ENCODE data around the gene PTP4A2. TPM values are rescaled to one million over a fixed set of nuclear protein-coding genes. Genes with fewer than 3 reads are reported as not detected.
"Not testable (repeated sequence)": the region's sequence is repeated elsewhere in the genome, so short reads cannot be mapped to it uniquely, and the experiment has no call there.

PTP4A2 gene
- total and polyA plus RNA-seq, 5 experiments from 2014 or later, result 230 to 748 (median 287) TPM

DNA sequence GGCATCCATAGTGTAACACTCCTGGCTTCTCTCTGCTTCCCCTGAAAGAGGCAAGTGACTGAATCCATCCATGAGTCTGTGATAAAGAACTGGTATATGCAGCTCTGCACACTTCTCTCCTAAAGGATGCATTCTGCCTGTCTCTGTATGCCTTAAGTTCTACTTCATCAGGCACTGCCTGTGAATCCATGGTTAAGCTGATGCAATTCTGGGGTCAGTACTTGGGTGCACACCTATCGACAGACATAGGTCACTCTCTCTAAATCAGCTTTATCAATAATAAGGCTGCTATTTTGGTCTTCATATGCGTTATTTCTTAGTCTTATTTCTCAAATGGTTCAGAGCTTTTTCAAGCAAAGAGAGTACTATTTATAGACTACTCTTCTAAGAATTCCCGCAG, 32.7 kb upstream of the PTP4A2 start:
- H3K4me3 Mint-ChIP-seq, result no peak overlapping the region
- no peaks in the 10 kb centered on the region for H3K36me3 Mint-ChIP-seq
- peaks cover 0 to 4% (median 0%) of the 10 kb centered on the region in 4 donors for H3K4me1 Mint-ChIP-seq
- no peaks in the 10 kb centered on the region for H3K27me3 Mint-ChIP-seq
- ATAC-seq (no peak), DNase-seq (no peak)
- H3K9me3 Mint-ChIP-seq, result no peaks in the 10 kb centered on the region
- POLR2A ChIA-PET, result interaction anchor here (0.6 kb wide), 1 partner anchor 29 kb away, joined by 3 read pairs; no protein-coding TSS in a partner anchor
- H3K27ac Mint-ChIP-seq, result no peak overlapping the region

DNA sequence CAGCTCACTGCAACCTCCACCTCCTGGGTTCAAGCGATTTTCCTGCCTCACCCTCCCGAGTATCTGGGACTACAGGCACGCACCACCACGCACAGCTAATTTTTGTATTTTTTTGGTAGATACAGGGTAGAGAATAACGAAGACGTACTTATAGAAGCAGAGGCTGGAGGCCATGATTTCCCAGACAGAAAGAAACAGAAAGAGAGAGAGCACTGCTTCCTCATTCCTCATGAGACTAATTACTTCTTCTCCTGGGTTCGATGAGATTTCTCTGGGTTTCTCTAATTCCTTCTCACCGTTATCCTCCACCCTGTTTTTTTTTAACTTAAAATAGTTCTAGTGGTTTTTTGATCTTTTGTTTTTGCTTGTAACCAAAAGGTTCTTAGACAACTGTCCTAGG, 23.4 kb upstream of the PTP4A2 start:
- H3K4me3 Mint-ChIP-seq, result peak overlapping the region in 4 of 10 donors; percentile 20 to 72 (median 44)
- DNase-seq (no peak), ATAC-seq (no peak)
- peak overlapping the region in 8 of 10 donors; percentile 34 to 87 (median 78) for H3K27ac Mint-ChIP-seq
- peaks cover 24 to 69% (median 51%) of the 10 kb centered on the region in 4 donors for H3K4me1 Mint-ChIP-seq
- H3K36me3 Mint-ChIP-seq, result no peaks in the 10 kb centered on the region
- POLR2A ChIA-PET, result interaction anchor here (0.6 to 1.9 kb wide), 5 partner anchors 8 to 125 kb away, joined by 3 to 8 read pairs (median 3); partner anchors contain the start of gene PTP4A2
- no peaks in the 10 kb centered on the region for H3K27me3 Mint-ChIP-seq
- H3K9me3 Mint-ChIP-seq, result no peaks in the 10 kb centered on the region

DNA sequence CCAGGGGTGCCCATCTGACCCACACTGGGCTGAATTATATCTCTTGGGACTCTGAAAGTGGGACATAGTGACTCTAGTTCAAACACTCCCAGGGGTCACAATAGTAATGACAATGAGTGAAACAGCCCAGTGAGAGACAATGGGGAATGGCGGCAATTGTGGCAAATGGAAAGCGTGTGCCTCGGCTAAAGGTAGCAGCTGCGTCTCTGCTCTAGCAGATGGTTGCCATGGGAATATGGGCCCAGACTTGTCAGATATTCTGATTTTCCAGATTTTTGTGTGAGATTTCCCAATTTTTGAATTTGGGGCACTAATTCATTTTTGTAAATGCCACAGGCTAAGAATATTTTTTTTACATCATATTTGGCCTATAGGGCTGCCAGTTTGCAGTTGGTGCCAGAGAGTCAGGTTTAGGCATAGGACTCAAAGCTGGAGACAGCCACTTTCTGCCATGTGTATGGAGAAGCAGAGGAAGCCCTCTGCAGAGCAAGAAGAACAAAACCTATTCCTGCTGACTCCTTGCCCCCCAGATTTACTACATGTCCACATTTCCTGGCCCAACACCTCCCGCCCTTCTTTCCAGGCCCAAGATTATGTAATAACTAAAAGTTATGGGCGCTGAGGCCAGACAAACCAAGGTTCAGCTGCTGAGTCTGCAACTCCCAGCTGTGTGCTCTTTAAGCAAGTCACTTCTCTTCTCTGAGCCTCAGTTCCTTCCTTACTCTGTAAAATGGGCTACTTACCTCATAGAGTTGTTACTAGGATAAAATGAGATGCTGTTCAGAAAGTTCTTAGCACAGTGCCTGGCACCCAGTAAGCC, 21.6 kb upstream of the PTP4A2 start:
- H3K9me3 Mint-ChIP-seq, result no peaks in the 10 kb centered on the region
- H3K27ac Mint-ChIP-seq, result peak overlapping the region in 9 of 10 donors; percentile 18 to 90 (median 67)
- H3K4me1 Mint-ChIP-seq, result peaks cover 33 to 83% (median 67%) of the 10 kb centered on the region in 4 donors
- no peaks in the 10 kb centered on the region for H3K36me3 Mint-ChIP-seq
- ATAC-seq, result no peak
- H3K27me3 Mint-ChIP-seq, result no peaks in the 10 kb centered on the region
- peak overlapping the region in 1 of 10 donors; percentile 47 for H3K4me3 Mint-ChIP-seq
- DNase-seq, result no peak
- POLR2A ChIA-PET, result interaction anchor here (0.9 to 1.1 kb wide), 2 partner anchors 15 to 22 kb away, joined by 3 to 4 read pairs; partner anchors contain the start of gene PTP4A2

DNA sequence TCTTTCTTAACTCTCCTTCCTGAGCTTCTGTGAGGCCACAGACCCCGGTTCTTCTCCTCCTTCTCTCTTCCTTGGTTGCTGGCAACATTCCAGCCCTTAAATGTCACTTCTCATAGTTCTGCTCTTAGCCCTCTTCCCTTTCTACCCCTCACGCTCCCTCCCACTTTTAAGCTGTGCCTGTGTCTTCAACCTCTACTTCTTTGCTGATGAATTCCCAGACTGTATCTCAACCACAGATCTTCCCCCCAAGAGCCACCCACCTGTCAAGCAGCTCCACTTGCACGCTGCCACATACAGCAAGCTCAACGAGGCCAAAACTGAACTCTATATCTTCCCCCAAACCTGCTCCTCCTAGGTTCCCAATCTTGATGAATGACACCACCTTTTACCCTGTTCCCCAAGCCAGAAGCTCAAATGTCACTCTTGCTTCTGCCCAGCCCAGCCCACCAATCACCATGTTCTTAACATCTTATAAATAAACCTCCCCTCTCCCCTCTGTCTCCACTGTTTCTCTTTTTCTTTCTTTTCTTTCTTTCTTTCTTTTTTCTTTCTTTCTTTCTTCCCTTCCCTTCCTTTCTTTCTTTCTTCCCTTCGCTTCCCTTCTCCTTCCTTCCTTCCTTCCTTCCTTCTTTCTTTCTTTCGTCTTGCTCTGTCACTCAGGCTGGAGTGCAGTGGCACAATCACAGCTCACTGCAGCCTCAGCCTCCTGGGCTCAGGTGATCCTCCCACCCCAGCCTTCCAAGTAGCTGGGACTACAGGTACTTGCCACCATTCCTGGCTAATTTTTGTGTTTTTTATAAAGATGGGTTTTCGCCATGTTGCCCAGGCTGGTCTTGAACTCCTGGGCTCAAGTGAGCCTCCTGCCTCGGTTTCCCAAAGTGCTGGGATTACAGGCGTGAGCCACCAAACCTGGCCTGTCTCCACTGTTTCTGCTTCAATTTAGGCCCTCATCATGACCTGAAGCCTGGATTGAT, 19.8 kb upstream of the PTP4A2 start:
- Mint-ChIP-seq H3K4me1 (peaks cover 27 to 79% (median 62%) of the 10 kb centered on the region in 4 donors), H3K4me3 (peak overlapping the region in 9 of 10 donors; percentile 13 to 77 (median 61)), H3K36me3 (no peaks in the 10 kb centered on the region), H3K9me3 (no peaks in the 10 kb centered on the region), H3K27ac (peak overlapping the region; percentile 56 to 94 (median 88)), H3K27me3 (no peaks in the 10 kb centered on the region)
- ATAC-seq (peak; percentile 54 to 60), DNase-seq (peak in 4 of 10 donors; percentile 3 to 36 (median 20))
- POLR2A ChIA-PET, result interaction anchor here (0.6 to 7.2 kb wide), 9 partner anchors 17 to 169 kb away, joined by 3 to 143 read pairs (median 3); partner anchors contain the start of genes PTP4A2 and TMEM39B

DNA sequence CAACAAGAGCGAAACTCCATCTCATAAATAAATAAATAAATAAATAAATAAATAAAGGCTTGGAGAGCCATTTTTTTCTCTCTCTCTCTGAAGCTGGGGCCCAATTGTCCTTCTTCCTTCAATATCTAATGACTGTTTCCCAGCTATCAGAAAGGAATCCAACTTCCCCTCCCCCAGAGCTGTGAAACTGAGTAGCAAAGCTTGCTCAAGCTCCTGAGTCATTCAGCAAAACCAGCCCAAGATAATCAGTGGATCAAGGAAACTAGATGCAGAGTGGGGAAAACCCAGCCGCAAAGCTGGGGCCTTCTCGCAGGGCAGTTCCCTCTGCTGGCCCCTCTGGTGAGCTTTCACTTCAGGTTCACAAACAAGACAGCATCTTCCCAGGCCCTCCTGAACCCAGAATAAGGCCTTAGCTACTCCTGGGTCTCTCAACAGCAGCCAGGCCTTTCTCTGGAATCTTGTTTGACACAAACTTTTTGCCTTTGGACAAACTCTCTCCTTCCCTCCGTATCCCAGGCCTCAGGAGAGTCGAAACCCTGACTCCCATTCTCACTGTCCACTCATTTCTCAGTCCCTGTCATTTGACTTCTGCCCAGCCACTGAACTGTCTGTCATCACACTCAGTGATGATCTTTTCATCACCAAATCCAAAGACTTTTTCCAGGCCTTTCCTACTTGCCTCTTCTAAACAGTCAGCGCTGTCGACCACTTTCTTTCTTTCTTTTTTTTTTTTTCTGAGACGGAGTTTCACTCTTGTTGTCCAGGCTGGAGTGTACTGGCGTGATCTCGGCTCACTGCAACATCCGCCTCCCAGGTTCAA, 18.0 kb upstream of the PTP4A2 start:
- H3K9me3 Mint-ChIP-seq, result no peaks in the 10 kb centered on the region
- peak in 9 of 10 donors; percentile 38 to 77 (median 53) for DNase-seq
- no peaks in the 10 kb centered on the region for H3K36me3 Mint-ChIP-seq
- peak overlapping the region in 9 of 10 donors; percentile 5 to 77 (median 48) for H3K4me3 Mint-ChIP-seq
- POLR2A ChIA-PET, result interaction anchor here (0.6 to 7.2 kb wide), 8 partner anchors 10 to 116 kb away, joined by 3 to 143 read pairs (median 4); partner anchors contain the start of gene PTP4A2
- no peaks in the 10 kb centered on the region for H3K27me3 Mint-ChIP-seq
- ATAC-seq, result peak; percentile 91 to 92
- H3K4me1 Mint-ChIP-seq, result peaks cover 31 to 79% (median 57%) of the 10 kb centered on the region in 4 donors
- H3K27ac Mint-ChIP-seq, result peak overlapping the region; percentile 62 to 93 (median 88)

DNA sequence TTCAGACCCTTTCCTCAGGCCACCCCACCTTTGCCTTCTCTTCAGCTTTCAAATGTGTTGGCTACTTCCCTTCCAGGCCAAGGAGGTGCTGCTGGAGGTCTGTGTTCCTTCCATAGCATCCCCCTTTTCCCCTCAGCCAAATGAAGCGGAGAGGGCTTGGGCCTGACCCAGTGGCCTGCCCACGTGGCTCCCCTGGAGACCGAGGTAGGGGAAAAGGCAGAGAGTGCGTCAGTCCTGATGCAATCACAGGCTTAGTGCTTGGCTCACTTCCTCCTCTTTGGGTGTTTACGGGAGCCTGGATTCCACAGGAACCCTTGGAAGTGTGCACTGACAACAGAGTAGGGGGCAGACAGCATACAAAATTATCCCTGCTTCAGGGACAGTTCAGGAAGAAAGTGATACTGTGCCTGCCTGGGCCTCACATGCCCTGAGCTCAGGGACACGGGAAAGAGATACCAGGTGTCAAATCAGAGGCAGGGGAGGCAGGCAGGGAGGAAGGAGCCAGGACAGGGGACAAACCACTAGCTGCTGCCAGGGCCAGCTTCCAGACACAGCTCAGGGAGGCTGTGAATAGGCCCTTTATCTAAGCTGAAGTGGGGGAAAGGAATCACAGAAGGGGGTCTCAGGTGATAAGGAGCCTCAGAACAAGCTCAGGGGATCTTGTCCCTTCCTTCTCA, 16.6 kb upstream of the PTP4A2 start:
- Mint-ChIP-seq H3K36me3 (no peaks in the 10 kb centered on the region), H3K27me3 (no peaks in the 10 kb centered on the region), H3K9me3 (no peaks in the 10 kb centered on the region), H3K27ac (peak overlapping the region; percentile 8 to 90 (median 54)), H3K4me1 (peaks cover 28 to 71% (median 53%) of the 10 kb centered on the region in 4 donors), H3K4me3 (peak overlapping the region in 2 of 10 donors; percentile 15 to 38)
- no peak for ATAC-seq
- no peak for DNase-seq
- POLR2A ChIA-PET, result interaction anchor here (0.8 to 7.2 kb wide), 5 partner anchors 8 to 117 kb away, joined by 3 to 143 read pairs (median 3); partner anchors contain the start of gene PTP4A2

DNA sequence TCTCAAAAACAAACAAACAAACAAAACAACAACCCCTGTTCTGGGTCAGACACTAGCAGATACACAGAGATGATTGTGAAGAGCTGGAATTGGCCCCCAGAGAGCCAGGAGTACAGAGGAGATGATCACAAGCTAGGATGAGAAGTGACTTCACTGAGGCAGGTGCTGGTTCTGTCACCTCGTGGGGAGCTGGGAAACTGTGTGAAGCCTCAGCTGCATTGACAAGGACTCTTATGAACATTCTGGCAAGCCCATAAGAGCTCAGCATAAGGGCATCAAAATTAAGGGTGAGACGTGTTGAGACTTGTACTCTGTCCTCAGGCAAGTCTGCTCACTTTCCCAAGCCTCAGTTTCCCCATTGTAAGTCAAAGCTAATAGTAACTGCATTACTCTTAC, 14.7 kb upstream of the PTP4A2 start:
- DNase-seq (no peak), ATAC-seq (no peak)
- Mint-ChIP-seq H3K4me3 (no peak overlapping the region), H3K9me3 (no peaks in the 10 kb centered on the region), H3K36me3 (no peaks in the 10 kb centered on the region), H3K27me3 (no peaks in the 10 kb centered on the region), H3K4me1 (peaks cover 18 to 56% (median 36%) of the 10 kb centered on the region in 4 donors), H3K27ac (peak overlapping the region in 3 of 10 donors; percentile 2 to 42 (median 8))
- POLR2A ChIA-PET, result interaction anchor here (0.9 to 7.2 kb wide), 2 partner anchors 9 to 11 kb away, joined by 3 to 143 read pairs; partner anchors contain the start of gene PTP4A2

DNA sequence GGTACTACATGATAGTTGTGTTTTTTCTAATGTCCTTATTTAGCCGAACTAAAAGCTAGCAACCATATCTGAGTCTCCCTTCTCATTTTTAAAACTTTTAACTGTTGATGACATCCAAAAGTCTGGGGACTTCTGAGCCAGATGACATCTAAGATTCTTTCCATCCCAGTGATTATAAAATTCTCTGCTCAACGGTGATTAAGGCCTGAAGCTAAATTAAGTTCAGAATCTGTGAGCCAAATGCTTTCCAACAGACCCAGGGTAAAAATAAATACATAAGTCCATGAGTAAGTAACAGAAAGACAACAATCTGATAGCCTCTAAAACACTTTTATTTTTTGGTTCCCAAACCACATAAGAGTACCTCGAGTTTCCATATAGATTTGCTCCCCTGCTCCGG, 13.1 kb upstream of the PTP4A2 start:
- H3K4me3 Mint-ChIP-seq, result no peak overlapping the region
- peak overlapping the region in 2 of 10 donors; percentile 13 to 74 for H3K27ac Mint-ChIP-seq
- H3K4me1 Mint-ChIP-seq, result peaks cover 16 to 47% (median 30%) of the 10 kb centered on the region in 4 donors
- DNase-seq (no peak), ATAC-seq (no peak)
- H3K27me3 Mint-ChIP-seq, result no peaks in the 10 kb centered on the region
- POLR2A ChIA-PET, result no interaction called here
- H3K36me3 Mint-ChIP-seq, result no peaks in the 10 kb centered on the region
- no peaks in the 10 kb centered on the region for H3K9me3 Mint-ChIP-seq

DNA sequence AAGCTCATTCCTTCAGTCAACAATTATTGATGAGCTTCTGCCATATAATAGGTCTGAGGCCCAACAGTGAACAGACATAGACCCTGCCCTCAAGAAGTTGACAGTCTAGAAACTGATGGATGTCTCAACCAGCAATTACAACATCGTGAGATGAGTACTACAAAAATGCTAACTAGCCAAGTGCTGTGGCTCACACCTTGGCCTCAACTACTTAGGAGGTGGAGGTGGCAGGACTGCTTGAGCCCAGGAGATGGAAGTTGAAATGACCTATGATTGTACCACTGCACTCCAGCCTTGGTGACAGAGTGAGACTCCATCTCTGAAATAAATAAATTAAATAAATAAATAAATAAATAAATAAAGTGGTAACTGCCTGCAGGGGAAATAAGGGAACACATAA, 11.7 kb upstream of the PTP4A2 start:
- no peak for ATAC-seq
- Mint-ChIP-seq H3K27me3 (no peaks in the 10 kb centered on the region), H3K9me3 (no peaks in the 10 kb centered on the region), H3K4me3 (no peak overlapping the region), H3K4me1 (peaks cover 10 to 50% (median 23%) of the 10 kb centered on the region in 4 donors), H3K36me3 (no peaks in the 10 kb centered on the region), H3K27ac (no peak overlapping the region)
- POLR2A ChIA-PET, result interaction anchor here (0.5 to 0.8 kb wide), 2 partner anchors 7 to 16 kb away, joined by 3 read pairs; no protein-coding TSS in a partner anchor
- DNase-seq, result no peak

DNA sequence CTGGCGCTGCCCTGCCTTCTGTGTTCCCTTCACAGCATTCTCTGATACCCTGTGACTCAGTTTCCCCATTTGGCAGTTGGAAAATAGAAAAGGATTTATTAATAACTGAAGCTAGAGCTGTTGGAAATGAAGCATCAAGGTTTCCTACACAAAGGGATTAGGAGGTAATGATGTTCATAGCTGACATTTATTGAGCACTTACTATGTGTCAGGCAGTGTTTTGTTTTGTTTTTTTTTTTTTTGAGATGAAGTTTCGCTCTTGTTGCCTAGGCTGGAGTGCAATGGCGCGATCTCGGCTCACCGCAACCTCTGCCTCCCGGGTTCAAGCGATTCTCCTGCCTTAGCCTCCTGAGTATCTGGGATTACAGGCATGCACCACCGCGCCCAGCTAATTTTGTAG, 7.5 kb upstream of the PTP4A2 start:
- POLR2A ChIA-PET, result interaction anchor here (0.5 to 8.5 kb wide), 5 partner anchors 9 to 118 kb away, joined by 3 to 143 read pairs (median 5); no protein-coding TSS in a partner anchor
- H3K9me3 Mint-ChIP-seq, DNase-seq, H3K27me3 Mint-ChIP-seq, ATAC-seq, H3K36me3 Mint-ChIP-seq: not testable (repeated sequence)
- Mint-ChIP-seq H3K4me1 (peaks cover 15 to 63% (median 43%) of the 10 kb centered on the region in 4 donors), H3K27ac (peak overlapping the region in 7 of 10 donors; percentile 61 to 97 (median 74)), H3K4me3 (peak overlapping the region in 8 of 10 donors; percentile 33 to 75 (median 58))

Data from naive thymus-derived CD8-positive, alpha-beta T cell (primary cell).